A549 treated with AZD9567 at 1 μM for 4 hours (cell line): Measurements from ENCODE around the gene LRP6. TPM values are rescaled to one million over a fixed set of nuclear protein-coding genes. Genes with fewer than 3 reads are reported as not detected.

Experiments
- total RNA-seq: library from RNA; stranded (reverse); fragments of 200-300 nt; extraction: Qiagen RNA extraction; gene quantifications from 5 replicates; pipeline ENCODE4 v1.2.3, GENCODE V29; 2022; ENCODE audit not compliant: insufficient read depth

Gene LRP6
- 11.7 to 24.4 TPM (median 15.2 TPM) in 5 replicates for total RNA-seq

DNA sequence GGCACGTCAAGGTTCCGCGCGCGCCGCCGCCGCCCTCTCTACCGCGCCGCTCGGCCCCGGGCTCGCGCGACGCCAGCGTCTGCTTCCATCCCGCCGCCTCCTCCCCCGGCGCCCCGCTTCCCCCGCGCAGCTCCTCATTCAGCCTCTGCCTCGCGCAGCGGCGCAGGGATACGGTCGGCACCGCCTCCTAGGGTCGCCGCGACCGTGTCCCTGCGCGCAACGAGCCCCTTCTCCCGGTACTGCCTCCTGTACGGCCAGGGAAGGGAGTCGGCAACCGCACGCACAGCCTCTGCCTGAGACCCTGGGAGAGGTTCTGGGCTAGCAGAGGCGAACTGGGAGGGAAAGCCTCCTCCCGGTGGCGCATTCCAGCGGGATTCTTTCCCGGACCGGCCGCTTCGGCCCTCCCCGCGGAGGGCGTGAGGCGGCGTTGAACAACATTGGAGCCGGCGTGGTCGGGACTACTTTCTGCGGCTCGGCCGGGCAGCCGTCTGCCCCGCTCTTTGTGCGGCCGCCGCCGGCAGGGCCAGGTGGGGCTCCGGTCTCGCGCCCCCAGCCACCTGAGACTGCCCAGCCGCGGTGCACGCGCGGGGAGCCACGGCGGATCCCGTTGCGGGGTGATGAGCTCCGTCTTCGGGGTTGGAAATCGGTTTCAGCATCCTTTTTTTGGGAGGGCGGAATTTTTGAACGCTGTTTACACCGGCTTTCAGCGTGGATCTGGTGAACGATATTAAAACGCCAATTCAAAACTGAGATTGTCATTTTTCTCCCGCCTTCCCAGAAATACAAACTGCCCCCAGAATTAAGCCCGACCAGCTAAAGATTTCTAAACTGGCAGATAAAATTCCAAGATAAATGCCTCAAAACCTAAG lies at the start of gene LRP6:
Gene LRP6, minus strand, starts transcription at position 172 of the 869 bp plus-strand sequence. CDS start 309 bp downstream, outside the sequence.

DNA sequence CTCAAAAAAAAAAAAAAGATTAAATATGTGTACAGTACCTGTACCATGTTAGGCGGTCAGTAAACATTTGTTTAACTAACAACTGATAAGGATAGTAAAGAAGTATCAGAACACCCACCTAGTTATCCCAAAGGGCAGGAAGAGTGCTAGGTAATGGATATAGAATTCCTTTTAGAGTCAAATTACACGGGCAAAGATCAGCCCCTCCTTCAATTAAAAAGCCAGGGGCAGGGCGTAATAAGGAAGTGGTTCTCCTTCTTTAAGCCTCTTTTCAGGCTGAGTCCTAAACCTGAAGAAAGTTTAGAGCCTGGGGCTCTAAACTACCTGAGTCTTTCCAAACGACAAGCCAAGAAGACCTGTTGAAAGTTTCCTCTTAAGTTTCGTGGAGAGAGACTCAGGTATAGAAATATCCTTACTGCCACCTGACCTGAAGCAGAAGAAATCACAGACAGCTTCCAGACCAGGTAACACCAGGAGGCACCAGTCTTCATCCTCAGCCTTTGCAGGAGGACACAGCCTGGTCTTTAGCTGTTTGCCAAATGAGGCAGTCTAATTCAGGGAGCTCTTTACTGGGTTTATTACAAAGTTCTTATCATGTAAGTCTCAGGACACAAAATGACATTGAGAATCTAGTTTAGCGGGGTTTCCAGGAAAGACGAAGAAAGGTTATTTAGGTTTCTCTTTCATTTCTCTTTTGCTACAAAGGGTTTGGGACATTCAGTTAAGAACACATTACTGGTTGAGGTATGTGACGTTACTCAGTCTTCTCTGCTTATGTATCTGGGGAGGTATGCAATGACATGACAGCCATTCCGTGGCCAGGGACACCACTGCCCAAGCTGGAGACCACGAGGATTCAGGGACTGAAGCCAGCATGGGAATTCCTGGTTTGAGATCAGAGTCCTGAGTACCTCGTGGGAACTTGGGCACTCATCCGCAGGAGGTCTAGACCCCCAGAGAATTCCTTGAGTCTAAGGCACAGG lies 195.9 kb downstream of the LRP6 start, which contains the start of gene BCL2L14:
Gene BCL2L14, plus strand, starts transcription at position 266 of the 983 bp plus-strand sequence. CDS start 8,367 bp downstream, outside the sequence.

Other genes with a start within 250 kb of the LRP6 start
- gene BCL2L14, start 196.1 kb downstream of the LRP6 start, total RNA-seq, result not detected in 5 replicates
- 1.3 to 3.8 TPM (median 2.9 TPM) in 5 replicates for gene MANSC1, start 83.2 kb upstream of the LRP6 start, total RNA-seq
- 6.4 to 12.1 TPM (median 7.9 TPM) in 5 replicates for gene BORCS5, start 90.0 kb upstream of the LRP6 start, total RNA-seq